Measurements from ENCODE around the gene THRB.

THRB gene

DNA sequence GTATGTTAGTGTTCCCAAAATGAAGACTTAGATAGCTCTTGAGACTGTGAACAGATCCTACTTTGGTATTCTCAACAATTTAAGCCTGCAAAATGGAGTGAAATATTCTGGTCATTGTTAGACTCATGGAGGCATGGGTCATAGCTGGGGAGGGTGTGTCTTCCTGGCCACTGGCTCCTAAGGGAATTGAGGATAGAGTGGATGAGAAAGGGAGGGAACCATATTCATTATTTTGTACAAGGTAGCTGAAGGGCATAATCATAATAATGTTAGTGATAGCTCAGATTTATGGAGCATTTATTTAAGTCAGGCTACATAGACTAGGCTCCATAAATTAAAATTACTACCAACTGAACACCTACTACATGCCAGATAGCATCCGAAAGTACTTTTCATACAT is 295.9 kb downstream of the THRB start:
- TF ChIP-seq, protein P1, sequence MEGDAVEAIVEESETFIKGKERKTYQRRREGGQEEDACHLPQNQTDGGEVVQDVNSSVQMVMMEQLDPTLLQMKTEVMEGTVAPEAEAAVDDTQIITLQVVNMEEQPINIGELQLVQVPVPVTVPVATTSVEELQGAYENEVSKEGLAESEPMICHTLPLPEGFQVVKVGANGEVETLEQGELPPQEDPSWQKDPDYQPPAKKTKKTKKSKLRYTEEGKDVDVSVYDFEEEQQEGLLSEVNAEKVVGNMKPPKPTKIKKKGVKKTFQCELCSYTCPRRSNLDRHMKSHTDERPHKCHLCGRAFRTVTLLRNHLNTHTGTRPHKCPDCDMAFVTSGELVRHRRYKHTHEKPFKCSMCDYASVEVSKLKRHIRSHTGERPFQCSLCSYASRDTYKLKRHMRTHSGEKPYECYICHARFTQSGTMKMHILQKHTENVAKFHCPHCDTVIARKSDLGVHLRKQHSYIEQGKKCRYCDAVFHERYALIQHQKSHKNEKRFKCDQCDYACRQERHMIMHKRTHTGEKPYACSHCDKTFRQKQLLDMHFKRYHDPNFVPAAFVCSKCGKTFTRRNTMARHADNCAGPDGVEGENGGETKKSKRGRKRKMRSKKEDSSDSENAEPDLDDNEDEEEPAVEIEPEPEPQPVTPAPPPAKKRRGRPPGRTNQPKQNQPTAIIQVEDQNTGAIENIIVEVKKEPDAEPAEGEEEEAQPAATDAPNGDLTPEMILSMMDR (IDR thresholded peaks at IDR 0.05; ENCODE audit: low read depth, low read length) = no peak
- no peak for DNase-seq (ENCODE audit: extremely low read depth, low read depth)

DNA sequence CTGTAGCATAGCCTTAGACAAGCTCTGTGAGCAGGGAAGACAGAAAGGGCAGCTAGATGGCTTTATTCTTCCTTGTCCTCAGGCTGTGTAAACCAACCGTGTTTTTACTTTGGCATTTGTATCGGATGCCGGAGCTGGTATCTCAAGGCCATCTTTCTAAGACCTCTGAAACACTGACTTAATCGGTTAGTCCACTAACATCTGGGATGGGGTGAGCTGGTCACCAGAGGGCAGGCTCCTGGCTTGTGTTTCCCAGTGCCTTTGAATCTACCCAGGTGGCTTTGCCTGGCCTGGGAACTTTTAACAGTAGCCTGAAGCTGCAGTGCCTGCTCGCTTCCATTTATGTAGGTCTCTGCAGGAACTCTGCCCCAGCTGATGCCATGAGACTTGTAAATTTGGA is 296.8 kb downstream of the THRB start:
- DNase-seq (ENCODE audit: extremely low read depth, low read depth) = no peak
- TF ChIP-seq, protein P1 (IDR thresholded peaks at IDR 0.05; ENCODE audit: low read depth, low read length) = no peak

DNA sequence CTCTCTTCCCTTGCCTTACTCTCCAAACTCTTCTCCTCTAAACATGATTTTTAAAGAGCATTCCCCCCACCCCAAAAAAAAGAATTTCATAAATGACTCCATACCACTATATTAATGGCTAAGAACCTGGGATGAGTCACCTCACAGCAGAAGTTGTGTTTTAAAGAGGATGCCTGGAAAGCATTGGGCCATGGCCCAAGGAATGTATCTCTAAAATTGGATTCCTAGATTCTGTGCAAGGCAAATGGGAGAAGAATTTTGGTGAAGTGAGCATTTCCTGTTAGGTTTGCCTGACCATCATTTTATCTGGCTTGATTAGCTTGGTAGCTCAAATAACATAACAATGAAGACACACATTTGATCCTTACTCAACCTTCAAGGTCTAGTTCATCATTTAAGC is 298.1 kb downstream of the THRB start:
- DNase-seq (ENCODE audit: extremely low read depth, low read depth) = peak; percentile 77
- TF ChIP-seq, protein P1 (IDR thresholded peaks at IDR 0.05; ENCODE audit: low read depth, low read length) = no peak

DNA sequence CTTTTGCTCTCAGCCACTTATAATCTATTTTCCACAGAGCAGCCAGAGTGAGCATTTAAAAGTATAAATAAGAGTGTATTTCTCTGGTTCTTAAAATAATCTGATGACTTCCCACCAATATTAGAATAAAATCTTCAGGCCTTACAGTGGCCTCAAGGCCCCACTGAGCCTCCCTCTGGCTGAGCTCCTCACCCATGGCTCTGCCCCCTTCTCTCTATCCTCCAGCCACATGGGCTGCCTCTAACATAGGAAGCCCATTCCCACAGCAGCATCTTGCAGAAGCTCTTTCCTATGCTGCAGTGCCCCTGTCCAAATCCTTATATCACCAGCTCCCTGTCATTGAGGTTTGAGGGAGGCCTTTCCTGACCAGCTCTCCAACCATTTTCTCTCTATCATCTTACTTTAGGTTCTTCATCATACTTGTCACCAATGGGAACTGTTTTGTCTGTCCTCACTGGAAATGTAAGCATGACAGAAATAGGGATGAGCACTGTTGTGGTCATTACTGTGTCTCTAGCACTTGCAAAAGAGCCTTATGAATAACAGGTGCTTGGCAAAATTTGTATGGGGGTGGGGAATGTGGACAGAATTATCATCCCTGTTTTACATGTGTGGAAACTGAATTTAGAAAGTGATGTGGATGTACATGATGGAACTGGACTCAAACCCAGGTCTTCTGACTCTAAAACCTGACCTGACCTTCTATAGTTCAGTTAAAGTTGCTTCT is 299.0 kb downstream of the THRB start:
- TF ChIP-seq, protein P1 (IDR thresholded peaks at IDR 0.05; ENCODE audit: low read depth, low read length) = no peak
- DNase-seq (ENCODE audit: extremely low read depth, low read depth) = no peak

DNA sequence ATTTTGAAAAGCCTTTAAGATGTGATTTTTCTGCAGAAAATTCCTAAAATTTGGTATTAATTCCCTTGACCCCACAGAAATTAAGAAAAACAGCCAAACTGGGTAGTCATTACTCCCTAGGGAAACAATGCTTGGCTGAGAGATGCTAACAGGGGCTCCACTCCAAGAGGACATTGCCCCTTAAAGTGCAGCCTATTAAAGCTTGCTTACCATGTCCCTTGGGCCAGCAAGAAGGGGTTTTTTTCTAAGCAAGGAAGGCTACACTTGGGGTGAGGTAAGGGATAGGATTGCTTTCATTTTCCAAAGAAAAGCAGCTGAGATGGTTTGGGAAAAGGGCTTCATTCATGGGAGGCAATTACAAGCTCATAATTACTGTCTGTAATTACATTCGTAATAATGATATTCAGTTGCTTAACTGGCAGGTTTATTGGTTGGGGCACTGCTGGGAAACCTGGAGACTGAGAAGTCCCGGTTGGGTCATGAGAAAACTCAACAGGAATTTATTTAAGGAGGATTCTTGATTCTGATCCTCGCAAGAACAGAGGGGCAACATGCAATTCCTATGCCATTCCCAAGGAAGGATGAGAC is 302.1 kb downstream of the THRB start:
- TF ChIP-seq, protein P1 (IDR thresholded peaks at IDR 0.05; ENCODE audit: low read depth, low read length) = no peak
- DNase-seq (ENCODE audit: extremely low read depth, low read depth) = no peak

DNA sequence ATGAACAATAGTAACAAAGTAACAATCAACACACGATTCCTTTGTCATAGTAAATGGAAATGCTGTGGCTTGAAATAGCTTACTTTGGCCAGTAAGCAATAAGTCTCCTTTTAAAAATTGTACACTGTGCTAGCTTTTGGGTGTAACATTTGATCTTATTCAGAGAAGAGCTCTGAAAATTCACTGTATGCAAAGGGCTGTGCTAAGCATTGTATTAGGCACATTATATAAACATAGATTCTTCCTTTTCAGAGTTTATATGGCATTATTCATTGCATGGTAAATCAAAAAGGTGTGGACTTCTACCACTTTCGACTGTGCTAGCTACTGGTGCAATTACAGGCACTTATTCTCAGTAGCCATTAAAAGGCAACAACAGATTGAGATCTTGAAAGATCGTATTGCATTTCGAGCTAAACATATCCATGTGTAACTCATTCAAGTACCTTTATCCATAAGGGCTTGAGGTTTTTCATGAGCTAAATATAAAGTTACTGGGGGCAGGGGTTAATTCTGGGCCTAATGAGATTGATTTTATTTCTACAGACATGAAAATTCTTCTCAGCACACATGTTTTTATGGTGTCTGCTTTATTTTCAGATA is 302.7 kb downstream of the THRB start:
- DNase-seq (ENCODE audit: extremely low read depth, low read depth) = no peak
- TF ChIP-seq, protein P1 (IDR thresholded peaks at IDR 0.05; ENCODE audit: low read depth, low read length) = no peak

DNA sequence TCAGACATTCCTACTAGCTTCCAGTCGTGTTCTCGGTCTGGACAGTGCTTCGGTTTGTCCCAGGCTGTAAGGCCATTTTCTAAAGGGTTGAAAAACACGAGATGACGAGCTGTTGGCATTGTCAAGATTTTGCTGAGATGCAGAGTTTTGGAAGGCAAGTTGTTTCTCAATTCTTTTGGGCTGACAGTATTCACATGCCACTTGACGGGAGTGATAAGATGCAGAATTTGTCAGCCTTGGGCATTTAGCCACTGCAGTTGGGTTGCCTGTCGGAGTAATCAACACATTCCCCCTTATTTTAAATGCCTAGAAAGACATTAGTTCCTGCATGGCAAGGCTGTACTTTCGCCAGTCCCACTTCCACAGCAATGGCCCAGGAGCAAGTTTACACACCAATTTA is 304.4 kb downstream of the THRB start:
- DNase-seq (ENCODE audit: extremely low read depth, low read depth) = no peak
- TF ChIP-seq, protein P1 (IDR thresholded peaks at IDR 0.05; ENCODE audit: low read depth, low read length) = no peak
